MM.1S (cell line): ENCODE results near the gene NFATC1.

ENCODE experiments used
- DNase-seq: peaks from one replicate; pipeline ENCODE4 v3.0.0-alpha.2; 2015
- H2AFZ ChIP-seq: fragments of 300-600 bp; sonication (generic); 2 replicates; pipeline ENCODE4 v1.6.0; 2016; ENCODE audit warnings: antibody characterized with exemption, low read length
- H3F3A ChIP-seq: fragments of 300-600 bp; sonication (generic); 2 replicates; pipeline ENCODE4 v1.6.1; 2016; ENCODE audit warnings: mild to moderate bottlenecking, antibody characterized with exemption, low read length, moderate library complexity, mixed read lengths; ENCODE audit not compliant: insufficient read depth
- H3K27ac ChIP-seq: fragments of 300-600 bp; sonication (generic); 2 replicates; pipeline ENCODE4 v1.5.1; 2016; ENCODE audit warnings: mild to moderate bottlenecking, low read length
- H3K27me3 ChIP-seq: fragments of 300-600 bp; sonication (generic); replicated peaks from 2 replicates; pipeline ENCODE4 v1.6.0; 2016; ENCODE audit warnings: low read length; ENCODE audit not compliant: insufficient read depth
- H3K36me3 ChIP-seq: fragments of 300-600 bp; sonication (generic); replicated peaks from 2 replicates; pipeline ENCODE4 v1.6.1; 2016; ENCODE audit warnings: mild to moderate bottlenecking, low read length, mixed read lengths; ENCODE audit not compliant: insufficient read depth
- H3K4me1 ChIP-seq: fragments of 300-600 bp; sonication (generic); 2 replicates; pipeline ENCODE4 v1.6.1; 2016; ENCODE audit warnings: low read length, mixed read lengths
- H3K4me2 ChIP-seq: fragments of 300-600 bp; sonication (generic); 2 replicates; pipeline ENCODE4 v1.6.0; 2016; ENCODE audit warnings: low read depth, low read length
- H3K4me3 ChIP-seq: fragments of 300-600 bp; sonication (generic); 2 replicates; pipeline ENCODE4 v1.5.1; 2016; ENCODE audit warnings: low read length, mixed read lengths
- H3K79me2 ChIP-seq: fragments of 300-600 bp; sonication (generic); 2 replicates; pipeline ENCODE4 v1.6.1; 2016; ENCODE audit warnings: mixed run types, low read length, mixed read lengths
- H3K9ac ChIP-seq: fragments of 300-600 bp; sonication (generic); 2 replicates; pipeline ENCODE4 v1.6.1; 2016; ENCODE audit warnings: low read length, mixed read lengths
- H3K9me2 ChIP-seq: fragments of 300-600 bp; sonication (generic); replicated peaks from 2 replicates; pipeline ENCODE4 v1.6.1; 2016; ENCODE audit warnings: mild to moderate bottlenecking, low read length, mixed read lengths; ENCODE audit not compliant: insufficient read depth
- H3K9me3 ChIP-seq: fragments of 300-600 bp; sonication (generic); replicated peaks from 2 replicates; pipeline ENCODE4 v1.6.1; 2016; ENCODE audit warnings: mild to moderate bottlenecking, low read length, mixed read lengths; ENCODE audit not compliant: insufficient read depth
- H4K20me1 ChIP-seq: fragments of 300-600 bp; sonication (generic); 2 replicates; pipeline ENCODE4 v1.6.1; 2016; ENCODE audit warnings: mild to moderate bottlenecking, low read length, moderate library complexity, mixed read lengths; ENCODE audit not compliant: insufficient read depth
- EZH2 ChIP-seq: fragments of 300-600 bp; sonication (generic); optimal IDR thresholded peaks from 2 replicates; pipeline ENCODE3; 2017; ENCODE audit warnings: low read depth, mild to moderate bottlenecking, antibody characterized with exemption, low read length, mixed read lengths
- EZH2phosphoT487 ChIP-seq: fragments of 300-600 bp; sonication (generic); IDR thresholded peaks from 2 replicates; pipeline ENCODE4 v1.6.1; 2018; ENCODE audit warnings: antibody characterized with exemption, low read length
- TF ChIP-seq, protein P1 (sequence below): fragments of 300-600 bp; sonication (generic); IDR thresholded peaks from 2 replicates; pipeline ENCODE4 v1.5.1; 2016; ENCODE audit warnings: antibody characterized with exemption, low read length, mixed read lengths

The NFATC1 gene

DNA sequence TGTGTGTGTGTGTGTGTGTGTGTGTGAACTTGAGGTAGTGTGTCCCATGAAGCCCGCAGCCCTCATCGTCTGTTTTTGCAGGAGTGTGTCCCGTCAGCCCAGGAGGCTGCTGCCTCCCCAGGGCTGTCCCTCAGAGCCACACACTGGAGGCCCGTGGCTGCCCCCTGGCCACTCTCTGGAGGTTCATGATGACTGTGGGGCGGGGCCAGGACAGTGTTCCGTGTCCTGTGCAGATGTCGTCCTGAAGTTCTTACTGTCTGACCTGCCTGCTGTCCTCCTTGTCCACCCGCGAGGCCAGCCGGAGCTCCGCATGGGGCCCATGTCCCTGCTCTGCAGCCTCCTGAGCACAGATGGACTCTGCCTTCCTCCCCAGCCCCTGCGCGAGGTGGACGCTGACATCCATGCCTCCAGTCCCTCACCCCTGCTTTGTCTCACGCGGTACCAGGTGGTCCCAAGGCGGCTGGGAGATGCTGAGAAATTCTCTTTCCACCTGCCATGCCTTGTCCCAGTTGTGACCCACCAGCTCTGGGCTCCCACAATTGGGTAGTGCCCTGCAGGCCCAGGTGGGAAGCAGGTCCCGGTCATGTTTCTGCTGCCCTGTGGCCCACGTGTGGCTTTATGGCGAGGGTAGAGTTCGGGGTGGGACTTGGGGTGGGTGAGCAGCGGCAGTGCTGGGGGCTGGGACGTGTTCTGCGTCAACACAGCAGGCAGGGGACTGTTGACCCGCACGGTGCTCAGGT is 92.8 kb downstream of the NFATC1 start:
- TF ChIP-seq, protein P1, sequence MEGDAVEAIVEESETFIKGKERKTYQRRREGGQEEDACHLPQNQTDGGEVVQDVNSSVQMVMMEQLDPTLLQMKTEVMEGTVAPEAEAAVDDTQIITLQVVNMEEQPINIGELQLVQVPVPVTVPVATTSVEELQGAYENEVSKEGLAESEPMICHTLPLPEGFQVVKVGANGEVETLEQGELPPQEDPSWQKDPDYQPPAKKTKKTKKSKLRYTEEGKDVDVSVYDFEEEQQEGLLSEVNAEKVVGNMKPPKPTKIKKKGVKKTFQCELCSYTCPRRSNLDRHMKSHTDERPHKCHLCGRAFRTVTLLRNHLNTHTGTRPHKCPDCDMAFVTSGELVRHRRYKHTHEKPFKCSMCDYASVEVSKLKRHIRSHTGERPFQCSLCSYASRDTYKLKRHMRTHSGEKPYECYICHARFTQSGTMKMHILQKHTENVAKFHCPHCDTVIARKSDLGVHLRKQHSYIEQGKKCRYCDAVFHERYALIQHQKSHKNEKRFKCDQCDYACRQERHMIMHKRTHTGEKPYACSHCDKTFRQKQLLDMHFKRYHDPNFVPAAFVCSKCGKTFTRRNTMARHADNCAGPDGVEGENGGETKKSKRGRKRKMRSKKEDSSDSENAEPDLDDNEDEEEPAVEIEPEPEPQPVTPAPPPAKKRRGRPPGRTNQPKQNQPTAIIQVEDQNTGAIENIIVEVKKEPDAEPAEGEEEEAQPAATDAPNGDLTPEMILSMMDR = no peak
- no peak for TF ChIP-seq EZH2phosphoT487
- no peak for TF ChIP-seq EZH2
- Histone ChIP-seq H3K4me2 (no peak overlapping the region), H3F3A (no peaks in the 10 kb centered on the region), H4K20me1 (no peaks in the 10 kb centered on the region), H3K9me3 (no peaks in the 10 kb centered on the region), H3K36me3 (no peaks in the 10 kb centered on the region), H3K4me1 (no peaks in the 10 kb centered on the region), H3K9me2 (no peaks in the 10 kb centered on the region), H3K4me3 (no peak overlapping the region), H3K9ac (no peak overlapping the region), H3K79me2 (no peaks in the 10 kb centered on the region), H3K27me3 (no peaks in the 10 kb centered on the region), H3K27ac (no peak overlapping the region), H2AFZ (no peak overlapping the region)
- DNase-seq = no peak

DNA sequence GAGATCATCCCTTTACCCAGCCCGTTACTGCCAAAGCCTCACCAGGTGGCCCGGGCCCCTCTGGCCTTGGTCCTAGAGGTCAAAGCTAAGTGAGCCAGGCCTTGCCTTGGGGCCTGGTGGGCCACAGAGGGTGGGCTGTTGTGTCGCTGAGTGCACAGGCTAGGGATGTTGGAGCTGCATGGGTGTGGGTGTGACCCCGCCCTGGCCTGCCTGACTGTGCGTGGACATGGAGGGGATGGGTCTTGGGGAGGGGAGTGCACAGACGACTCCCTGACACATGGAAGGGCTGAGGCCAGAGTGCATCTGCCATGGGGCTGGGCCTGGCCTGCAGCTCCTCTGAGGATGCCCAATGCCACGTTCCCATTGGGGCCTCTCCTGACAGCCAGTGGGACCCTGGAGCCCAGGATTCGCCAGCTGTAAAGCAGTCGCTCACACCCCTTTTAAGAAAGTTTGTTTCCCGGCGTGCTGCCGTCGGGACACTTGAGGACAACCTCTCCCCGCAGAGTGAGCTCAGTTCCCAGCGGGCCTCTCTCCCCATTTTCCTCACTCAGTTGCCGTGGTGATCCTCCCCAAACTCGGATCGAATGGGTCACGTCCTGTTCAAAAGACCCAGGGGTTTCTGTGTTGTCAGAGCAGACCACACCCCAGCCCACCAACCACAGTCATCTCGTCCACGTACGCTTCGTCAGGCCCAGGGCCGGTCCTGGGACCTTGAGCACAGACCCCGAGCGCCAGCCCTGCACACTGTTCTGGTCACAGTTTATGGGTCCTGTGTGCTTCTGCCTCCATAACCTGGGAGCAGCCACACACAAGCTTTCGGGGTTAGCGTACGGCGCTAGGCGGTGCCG is 93.5 kb downstream of the NFATC1 start:
- Histone ChIP-seq H3K4me2 (no peak overlapping the region), H3F3A (no peaks in the 10 kb centered on the region), H3K27me3 (no peaks in the 10 kb centered on the region), H3K9me3 (no peaks in the 10 kb centered on the region), H3K9ac (no peak overlapping the region), H3K36me3 (no peaks in the 10 kb centered on the region), H3K27ac (no peak overlapping the region), H3K9me2 (no peaks in the 10 kb centered on the region), H4K20me1 (no peaks in the 10 kb centered on the region), H3K4me1 (no peaks in the 10 kb centered on the region), H3K4me3 (no peak overlapping the region), H3K79me2 (no peaks in the 10 kb centered on the region), H2AFZ (no peak overlapping the region)
- TF ChIP-seq, protein P1 = no peak
- TF ChIP-seq EZH2phosphoT487 (no peak), EZH2 (no peak)
- DNase-seq = no peak

- Histone ChIP-seq H3K27ac (no peak overlapping the region), H3K79me2 (no peaks in the 10 kb centered on the region), H4K20me1 (no peaks in the 10 kb centered on the region), H3K9me3 (no peaks in the 10 kb centered on the region), H3F3A (no peaks in the 10 kb centered on the region), H3K4me1 (no peaks in the 10 kb centered on the region), H3K9me2 (no peaks in the 10 kb centered on the region), H2AFZ (no peak overlapping the region), H3K36me3 (no peaks in the 10 kb centered on the region), H3K27me3 (no peaks in the 10 kb centered on the region), H3K9ac (no peak overlapping the region), H3K4me2 (no peak overlapping the region), H3K4me3 (no peak overlapping the region)
- TF ChIP-seq EZH2phosphoT487 (no peak), EZH2 (no peak)
- TF ChIP-seq, protein P1 = no peak
- DNase-seq = no peak
Observed at GRCh38 chr18:79489899-79490625, 94.3 kb downstream of the NFATC1 start.
